GM11168 (cell line): ENCODE data around the gene TIMM21.

Experiments
- in situ Hi-C: fragments of 300-500 bp; cut with MboI; formaldehyde crosslinking; loops from one replicate; pipeline ENCODE4 v1.12.0; 2022; ENCODE audit warnings: low sequenced_read_pairs; ENCODE audit not compliant: unreplicated experiment

TIMM21 gene

GRCh38 chr18:74146756-74147155, 1.6 kb upstream of the TIMM21 start:
- in situ Hi-C loops = no loop called here

GRCh38 chr18:74147491-74147778, 888 bp upstream of the TIMM21 start:
- in situ Hi-C loops = no loop called here

- in situ Hi-C loops = no loop called here
These were observed 284 bp downstream of the TIMM21 start for GRCh38 chr18:74148543-74149070.

- in situ Hi-C loops = no loop called here
These were observed 1.6 kb downstream of the TIMM21 start for GRCh38 chr18:74149878-74150277.

- in situ Hi-C loops = no loop called here
These were observed 3.9 kb downstream of the TIMM21 start for GRCh38 chr18:74152270-74152669.

- in situ Hi-C loops = no loop called here
These were observed 4.5 kb downstream of the TIMM21 start for GRCh38 chr18:74152857-74153256.

GRCh38 chr18:74153377-74153776, 5.1 kb downstream of the TIMM21 start:
- in situ Hi-C loops = no loop called here

- in situ Hi-C loops = no loop called here
These were observed 5.5 kb downstream of the TIMM21 start for GRCh38 chr18:74153793-74154192.

- in situ Hi-C loops = no loop called here
These were observed 6.4 kb downstream of the TIMM21 start for GRCh38 chr18:74154716-74155115.

- in situ Hi-C loops = no loop called here
These were observed 7.0 kb downstream of the TIMM21 start for GRCh38 chr18:74155276-74155675.

GRCh38 chr18:74163019-74163660, 14.8 kb downstream of the TIMM21 start:
- in situ Hi-C loops = no loop called here

- in situ Hi-C loops = no loop called here
These were observed 18.1 kb downstream of the TIMM21 start for GRCh38 chr18:74166386-74166785.

GRCh38 chr18:74171910-74172606, 23.7 kb downstream of the TIMM21 start:
- in situ Hi-C loops = no loop called here

GRCh38 chr18:74172697-74173433, 24.5 kb downstream of the TIMM21 start:
- in situ Hi-C loops = no loop called here

GRCh38 chr18:74173434-74173750, 25.1 kb downstream of the TIMM21 start:
- in situ Hi-C loops = no loop called here

GRCh38 chr18:74175658-74176057, 27.3 kb downstream of the TIMM21 start:
- in situ Hi-C loops = no loop called here

- in situ Hi-C loops = no loop called here
These were observed 30.6 kb downstream of the TIMM21 start for GRCh38 chr18:74178884-74179283.

GRCh38 chr18:74179623-74180199, 31.4 kb downstream of the TIMM21 start:
- in situ Hi-C loops = no loop called here

- in situ Hi-C loops = no loop called here
These were observed 34.0 kb downstream of the TIMM21 start for GRCh38 chr18:74182335-74182734.

- in situ Hi-C loops = no loop called here
These were observed 34.8 kb downstream of the TIMM21 start for GRCh38 chr18:74183130-74183529.

- in situ Hi-C loops = no loop called here
These were observed 36.6 kb downstream of the TIMM21 start for GRCh38 chr18:74184875-74185274.
